Neural crest cell (in vitro differentiated cells): ENCODE results near the gene SIRPB1. TPM values are rescaled to one million over a fixed set of nuclear protein-coding genes. Genes with fewer than 3 reads are reported as not detected.

Experiments used
- DNase-seq: peaks from one replicate; pipeline ENCODE4 v3.0.0; 2021; ENCODE audit warnings: low read depth, mixed read lengths, low spot score
- H3K27ac Mint-ChIP-seq: one replicate; pipeline ENCODE4 v1.8.0; 2021; ENCODE audit warnings: mild to moderate bottlenecking, mixed read lengths; ENCODE audit not compliant: unreplicated experiment
- H3K27me3 Mint-ChIP-seq: 2 replicates; pipeline ENCODE4 v1.8.0; 2021; ENCODE audit warnings: low read depth, mild to moderate bottlenecking, mixed read lengths
- H3K36me3 Mint-ChIP-seq: 2 replicates; pipeline ENCODE4 v1.8.0; 2021; ENCODE audit warnings: low read depth, mild to moderate bottlenecking, mixed read lengths
- H3K4me1 Mint-ChIP-seq: 2 replicates; pipeline ENCODE4 v1.8.0; 2021; ENCODE audit warnings: mixed read lengths
- H3K4me3 Mint-ChIP-seq: one replicate; pipeline ENCODE4 v1.8.0; 2021; ENCODE audit warnings: mild to moderate bottlenecking, mixed read lengths
- H3K9me3 Mint-ChIP-seq: 2 replicates; pipeline ENCODE4 v1.8.0; 2021; ENCODE audit warnings: mixed read lengths
- CTCF ChIP-seq: fragments of 200-600 bp; sonication (generic); conservative IDR thresholded peaks from 2 replicates; pipeline ENCODE4 v1.5.0; 2021; ENCODE audit warnings: antibody characterized with exemption, mild to moderate bottlenecking
- total RNA-seq: library from RNA; stranded (reverse); gene quantifications from 2 replicates; pipeline ENCODE4 v1.2.1, GENCODE V29; 2021

SIRPB1 gene
- total RNA-seq, 1 donor from 2014 or later, result 0.77 TPM

- no peak for TF ChIP-seq CTCF
- no peak for DNase-seq
- Mint-ChIP-seq H3K9me3 (no peaks in the 10 kb centered on the region), H3K36me3 (no peaks in the 10 kb centered on the region), H3K4me1 (no peaks in the 10 kb centered on the region), H3K4me3 (no peak overlapping the region), H3K27me3 (peaks cover 32% of the 10 kb centered on the region), H3K27ac (no peak overlapping the region)
These were observed 37.0 kb upstream of the SIRPB1 start for GRCh38 chr20:1656844-1657243.

- Mint-ChIP-seq H3K9me3 (no peaks in the 10 kb centered on the region), H3K36me3 (no peaks in the 10 kb centered on the region), H3K27me3 (peaks cover 40% of the 10 kb centered on the region), H3K4me3 (no peak overlapping the region), H3K4me1 (no peaks in the 10 kb centered on the region), H3K27ac (no peak overlapping the region)
- no peak for TF ChIP-seq CTCF
- DNase-seq, result no peak
These were observed 35.2 kb upstream of the SIRPB1 start for GRCh38 chr20:1654996-1655395.

- H3K4me1 Mint-ChIP-seq, result no peaks in the 10 kb centered on the region
These were observed 33.2 kb upstream of the SIRPB1 start for GRCh38 chr20:1652960-1653359.

GRCh38 chr20:1652104-1652503 is 32.3 kb upstream of the SIRPB1 start:
- no peak overlapping the region for H3K4me3 Mint-ChIP-seq
- H3K4me1 Mint-ChIP-seq, result no peaks in the 10 kb centered on the region
- DNase-seq, result no peak
- H3K27ac Mint-ChIP-seq, result no peak overlapping the region
- TF ChIP-seq CTCF, result no peak
- no peaks in the 10 kb centered on the region for H3K9me3 Mint-ChIP-seq
- no peaks in the 10 kb centered on the region for H3K36me3 Mint-ChIP-seq
- peaks cover 21% of the 10 kb centered on the region for H3K27me3 Mint-ChIP-seq

More at GRCh38 chr20:1652960-1653359, 33.2 kb upstream of the SIRPB1 start:
- no peaks in the 10 kb centered on the region for H3K36me3 Mint-ChIP-seq
- H3K27me3 Mint-ChIP-seq, result peaks cover 21% of the 10 kb centered on the region
- TF ChIP-seq CTCF, result no peak
- no peak overlapping the region for H3K4me3 Mint-ChIP-seq
- no peak for DNase-seq
- H3K9me3 Mint-ChIP-seq, result no peaks in the 10 kb centered on the region
- H3K27ac Mint-ChIP-seq, result no peak overlapping the region

GRCh38 chr20:1651268-1652058 is 31.7 kb upstream of the SIRPB1 start:
- Mint-ChIP-seq H3K4me1 (no peaks in the 10 kb centered on the region), H3K36me3 (no peaks in the 10 kb centered on the region), H3K27ac (no peak overlapping the region), H3K4me3 (no peak overlapping the region), H3K27me3 (peaks cover 21% of the 10 kb centered on the region), H3K9me3 (no peaks in the 10 kb centered on the region)
- no peak for TF ChIP-seq CTCF
- no peak for DNase-seq
